ENCODE data around the gene DNAJA3.

DNA sequence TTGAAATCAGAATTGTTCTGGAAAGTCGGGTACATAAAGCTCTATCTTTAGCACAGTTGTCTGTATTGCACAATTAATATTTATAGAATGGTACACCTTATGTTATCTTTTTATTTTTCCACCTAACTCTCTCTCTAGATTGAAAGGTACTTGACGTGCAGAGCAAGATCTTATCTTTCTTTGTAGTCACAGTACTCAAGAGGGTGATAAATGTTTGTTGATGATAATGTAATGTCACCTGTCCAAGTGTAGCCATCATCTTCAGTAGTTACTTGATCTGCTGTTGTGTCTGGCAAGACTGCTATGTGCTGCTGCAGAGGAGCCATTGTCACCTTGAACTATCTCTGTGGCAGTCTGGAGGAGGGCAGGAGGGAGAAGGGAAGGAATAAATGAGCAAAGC lies 55.9 kb downstream of the DNAJA3 start:
- TF ChIP-seq, protein P1, sequence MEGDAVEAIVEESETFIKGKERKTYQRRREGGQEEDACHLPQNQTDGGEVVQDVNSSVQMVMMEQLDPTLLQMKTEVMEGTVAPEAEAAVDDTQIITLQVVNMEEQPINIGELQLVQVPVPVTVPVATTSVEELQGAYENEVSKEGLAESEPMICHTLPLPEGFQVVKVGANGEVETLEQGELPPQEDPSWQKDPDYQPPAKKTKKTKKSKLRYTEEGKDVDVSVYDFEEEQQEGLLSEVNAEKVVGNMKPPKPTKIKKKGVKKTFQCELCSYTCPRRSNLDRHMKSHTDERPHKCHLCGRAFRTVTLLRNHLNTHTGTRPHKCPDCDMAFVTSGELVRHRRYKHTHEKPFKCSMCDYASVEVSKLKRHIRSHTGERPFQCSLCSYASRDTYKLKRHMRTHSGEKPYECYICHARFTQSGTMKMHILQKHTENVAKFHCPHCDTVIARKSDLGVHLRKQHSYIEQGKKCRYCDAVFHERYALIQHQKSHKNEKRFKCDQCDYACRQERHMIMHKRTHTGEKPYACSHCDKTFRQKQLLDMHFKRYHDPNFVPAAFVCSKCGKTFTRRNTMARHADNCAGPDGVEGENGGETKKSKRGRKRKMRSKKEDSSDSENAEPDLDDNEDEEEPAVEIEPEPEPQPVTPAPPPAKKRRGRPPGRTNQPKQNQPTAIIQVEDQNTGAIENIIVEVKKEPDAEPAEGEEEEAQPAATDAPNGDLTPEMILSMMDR (IDR thresholded peaks at IDR 0.05) = no peak
- TF ChIP-seq POLR2A (IDR thresholded peaks at IDR 0.05) = no peak

Data from testis (tissue), 2 donors.